GM18502 (cell line): Measurements from ENCODE around the gene SEPTIN7.
A peak's percentile ranks its signal among the peaks of the same experiment; 100 is the strongest.

Source experiments
- ATAC-seq: cut with Tn5 transposase; IDR thresholded peaks from one replicate; pipeline ENCODE4 v1.9.1; 2021; ENCODE audit warnings: mild to moderate bottlenecking; ENCODE audit not compliant: unreplicated experiment, poor library complexity

The SEPTIN7 gene

DNA sequence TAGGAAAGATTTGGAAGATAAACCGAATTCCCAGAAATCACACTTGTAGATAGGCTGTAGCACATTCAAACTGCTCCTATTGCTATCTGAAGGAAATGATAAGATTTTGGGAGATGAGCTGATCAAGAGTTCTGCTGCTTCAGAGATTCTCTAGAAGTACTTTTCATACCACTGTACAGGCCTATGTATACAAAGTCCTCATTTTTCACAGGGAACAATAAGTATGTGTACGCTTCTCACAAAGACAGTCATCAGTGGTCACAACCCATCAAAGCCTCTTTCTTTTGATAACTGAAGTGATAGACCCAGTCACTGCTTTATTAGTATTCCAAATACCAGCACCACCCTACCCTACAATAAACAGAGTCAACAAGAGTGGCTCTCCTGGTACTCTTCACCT, 15.6 kb upstream of the SEPTIN7 start:
- ATAC-seq, result no peak

DNA sequence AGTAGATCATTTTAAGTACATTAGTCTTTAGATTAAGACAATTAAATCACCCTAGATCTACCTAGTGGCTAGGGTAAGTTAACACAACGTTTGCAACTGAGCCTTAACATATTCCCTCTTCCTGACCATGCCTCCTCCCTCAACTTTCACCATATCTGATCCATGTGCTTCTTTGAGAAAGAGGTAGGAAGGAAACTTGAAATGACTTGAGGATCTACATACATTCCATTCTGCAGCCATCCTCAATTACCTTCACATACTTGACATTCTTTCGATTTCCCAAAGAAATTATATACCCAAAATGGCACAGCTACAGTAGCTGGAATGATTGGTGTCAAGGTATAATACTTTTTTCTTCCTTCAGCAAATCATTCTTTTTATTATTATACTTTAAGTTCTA, 12.9 kb upstream of the SEPTIN7 start:
- no peak for ATAC-seq

DNA sequence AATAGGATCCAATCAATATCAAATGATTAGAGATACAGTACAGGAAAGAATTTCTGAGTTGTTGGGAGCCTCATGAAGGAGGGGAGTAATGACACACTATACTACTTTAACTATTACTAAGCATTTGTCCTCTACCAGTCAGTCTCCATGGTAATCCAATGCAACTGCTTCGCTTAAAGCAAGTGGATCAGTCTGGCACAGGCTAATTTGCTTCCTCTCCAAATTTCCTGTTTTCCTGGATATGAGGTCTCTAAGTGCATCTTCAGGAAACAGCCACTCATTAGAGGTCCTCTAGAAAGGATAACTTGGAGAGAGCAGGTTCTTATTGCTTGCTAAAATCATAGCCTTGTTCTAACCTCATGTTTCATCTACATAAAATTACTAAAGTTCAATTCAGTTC, 8.4 kb upstream of the SEPTIN7 start:
- no peak for ATAC-seq

DNA sequence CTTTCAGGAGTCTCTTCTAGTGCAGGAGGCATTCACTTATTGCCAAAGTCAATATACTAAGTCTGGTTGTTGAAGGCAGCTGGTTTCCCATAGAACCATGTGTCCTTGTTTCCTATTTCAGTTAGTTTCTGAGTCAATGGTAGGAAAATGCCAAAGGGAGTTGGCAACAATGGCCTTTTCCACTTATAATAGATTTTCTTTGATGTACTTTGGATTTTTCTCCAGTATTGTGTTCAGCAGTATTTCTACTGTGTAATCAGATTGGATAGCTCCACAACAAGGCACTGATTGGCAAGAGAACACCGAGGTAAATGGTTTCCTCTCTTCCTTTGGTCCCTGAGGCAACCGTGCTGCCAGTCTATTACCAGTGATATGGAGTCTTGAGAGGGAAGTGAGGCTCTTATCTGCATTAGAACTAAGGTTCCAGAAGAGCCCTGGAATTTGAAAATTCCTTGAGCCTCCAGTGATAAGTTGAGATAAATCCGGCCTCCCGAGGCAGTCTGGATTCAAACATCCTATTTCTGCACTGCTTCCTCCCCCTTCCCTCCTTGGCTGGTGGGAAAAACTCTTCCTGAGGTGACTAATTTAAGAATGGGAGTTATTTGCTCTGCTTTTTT, 7.9 kb upstream of the SEPTIN7 start:
- no peak for ATAC-seq

DNA sequence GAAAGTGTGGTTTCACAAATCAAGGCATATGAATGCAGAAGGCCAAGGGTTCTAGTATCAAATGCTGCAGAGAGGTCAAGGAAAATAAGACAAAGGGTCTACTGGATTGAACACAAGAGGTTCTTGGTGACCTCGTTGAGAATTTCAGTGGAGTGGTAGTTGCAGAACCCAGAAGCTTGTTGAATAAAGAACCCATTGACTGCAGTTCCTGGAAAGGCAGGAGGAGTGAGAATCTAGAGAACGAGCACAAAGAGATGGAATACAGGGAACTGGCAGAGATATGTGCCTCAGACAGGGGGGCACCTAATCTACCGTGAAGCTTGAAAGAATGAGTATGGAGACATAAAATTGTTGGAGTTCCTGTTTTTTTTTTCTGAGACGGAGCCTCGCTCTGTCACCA, 3.5 kb upstream of the SEPTIN7 start:
- no peak for ATAC-seq

DNA sequence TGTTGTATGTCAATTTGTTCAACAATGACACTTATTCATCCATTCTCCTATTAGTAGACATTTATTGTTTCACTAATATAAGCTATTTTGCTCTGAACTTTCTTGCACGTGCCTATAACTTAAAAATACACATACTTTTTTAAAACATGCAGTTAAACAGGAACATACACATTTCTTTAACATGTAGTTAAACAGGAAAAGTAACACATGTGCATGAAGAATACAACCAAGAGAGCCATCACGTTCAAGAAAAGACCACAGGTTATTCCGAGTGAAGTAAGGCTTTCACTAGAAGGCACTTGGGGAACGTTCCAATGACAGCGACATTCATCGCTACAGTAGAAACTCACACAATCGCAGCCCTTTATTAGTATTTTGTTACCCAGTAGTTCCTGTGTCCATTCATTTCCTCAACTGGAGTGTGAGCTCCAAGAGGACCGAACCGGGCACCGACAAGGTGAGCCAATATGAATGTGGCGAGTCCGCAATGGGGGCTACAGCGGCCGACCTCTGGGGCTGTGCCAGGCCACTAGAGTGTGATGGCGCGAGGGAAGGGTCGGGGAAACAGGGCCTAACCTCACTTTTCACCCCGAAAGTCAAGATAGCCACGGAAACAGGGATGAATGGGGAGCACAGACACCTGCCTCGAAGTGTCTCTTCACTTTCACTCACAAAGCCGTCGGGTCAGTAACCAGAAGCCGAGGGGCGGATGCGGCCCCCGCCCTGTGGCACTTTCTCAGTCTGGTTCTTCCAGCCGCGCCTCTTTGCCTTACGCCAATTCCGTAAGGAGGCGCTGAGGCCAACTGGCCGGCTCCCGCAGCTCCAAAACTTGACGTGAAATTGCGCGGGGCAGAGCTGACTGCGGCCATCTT, 775 bp upstream of the SEPTIN7 start:
- peak; percentile 56 for ATAC-seq

DNA sequence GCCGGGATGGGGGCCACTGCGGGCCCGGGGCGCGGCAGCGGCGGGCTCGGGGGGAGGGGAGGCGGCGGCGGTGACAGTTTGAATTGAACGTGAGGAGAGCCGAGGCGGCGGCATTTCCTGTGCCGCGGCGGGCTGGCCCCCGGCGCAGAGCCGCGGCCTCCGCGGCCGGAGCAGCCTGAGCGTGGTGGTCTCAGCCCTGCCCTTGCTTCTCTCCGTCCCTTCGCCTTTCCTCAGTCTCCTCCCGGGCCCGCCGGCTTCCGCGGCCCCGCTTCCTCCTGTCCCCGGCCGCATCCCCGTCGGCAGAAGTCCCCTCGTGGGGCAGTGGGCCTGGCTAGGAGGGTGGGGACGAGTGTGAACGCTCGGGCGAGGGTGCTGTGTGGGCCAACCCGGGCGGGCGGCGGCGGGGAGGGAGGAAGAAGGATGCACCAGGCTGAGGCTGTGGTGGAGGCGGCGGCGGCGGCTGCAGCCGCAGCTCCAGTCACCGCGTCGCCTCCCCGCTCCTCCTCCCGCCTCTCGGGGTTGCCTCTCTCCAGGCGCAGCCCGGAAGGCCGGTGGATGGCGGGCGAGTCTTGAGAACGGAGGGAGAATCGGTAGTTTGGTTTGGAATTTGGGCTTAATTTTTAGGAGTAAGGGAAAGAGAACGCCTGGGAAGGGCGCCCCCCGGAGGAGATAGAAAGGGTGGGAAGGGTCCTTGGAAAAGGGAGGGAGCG, 690 bp downstream of the SEPTIN7 start:
- ATAC-seq, result peak; percentile 31

DNA sequence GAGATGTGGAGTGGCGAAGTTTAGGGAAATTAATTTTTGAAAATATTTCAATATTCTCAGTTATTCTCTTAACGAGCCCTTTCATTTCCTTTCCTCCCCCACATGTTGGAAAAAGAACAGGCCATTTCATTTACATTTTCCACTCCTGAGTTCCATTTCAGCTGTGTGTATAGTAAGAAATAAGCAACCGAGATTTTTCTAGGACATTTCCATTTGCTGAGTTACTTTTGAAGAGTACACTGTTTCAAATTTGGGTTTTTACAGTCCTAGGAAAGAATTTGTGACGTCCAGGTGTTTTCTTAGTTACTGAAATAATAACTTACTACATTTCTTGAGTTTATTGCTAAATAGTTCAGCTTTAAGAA, 1.2 kb downstream of the SEPTIN7 start:
- ATAC-seq, result no peak

DNA sequence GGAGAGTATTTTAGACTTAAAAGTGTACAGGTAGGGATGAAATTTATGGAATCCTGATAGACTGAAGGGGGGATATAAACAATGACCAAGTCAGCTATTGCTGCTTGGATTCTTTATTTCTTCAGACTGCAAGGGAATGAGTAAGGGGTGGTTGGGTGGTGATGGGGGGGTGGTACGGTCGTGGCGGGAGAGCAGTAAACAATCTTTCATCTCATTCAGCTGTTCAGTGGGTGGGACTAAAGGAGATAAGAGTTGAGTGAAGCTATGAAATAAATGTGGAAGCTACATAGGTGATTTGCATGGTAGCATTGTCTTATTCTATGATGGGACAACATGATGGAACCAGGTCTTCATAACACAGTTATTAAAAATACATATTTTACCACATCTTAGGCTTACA, 1.8 kb downstream of the SEPTIN7 start:
- ATAC-seq, result no peak

DNA sequence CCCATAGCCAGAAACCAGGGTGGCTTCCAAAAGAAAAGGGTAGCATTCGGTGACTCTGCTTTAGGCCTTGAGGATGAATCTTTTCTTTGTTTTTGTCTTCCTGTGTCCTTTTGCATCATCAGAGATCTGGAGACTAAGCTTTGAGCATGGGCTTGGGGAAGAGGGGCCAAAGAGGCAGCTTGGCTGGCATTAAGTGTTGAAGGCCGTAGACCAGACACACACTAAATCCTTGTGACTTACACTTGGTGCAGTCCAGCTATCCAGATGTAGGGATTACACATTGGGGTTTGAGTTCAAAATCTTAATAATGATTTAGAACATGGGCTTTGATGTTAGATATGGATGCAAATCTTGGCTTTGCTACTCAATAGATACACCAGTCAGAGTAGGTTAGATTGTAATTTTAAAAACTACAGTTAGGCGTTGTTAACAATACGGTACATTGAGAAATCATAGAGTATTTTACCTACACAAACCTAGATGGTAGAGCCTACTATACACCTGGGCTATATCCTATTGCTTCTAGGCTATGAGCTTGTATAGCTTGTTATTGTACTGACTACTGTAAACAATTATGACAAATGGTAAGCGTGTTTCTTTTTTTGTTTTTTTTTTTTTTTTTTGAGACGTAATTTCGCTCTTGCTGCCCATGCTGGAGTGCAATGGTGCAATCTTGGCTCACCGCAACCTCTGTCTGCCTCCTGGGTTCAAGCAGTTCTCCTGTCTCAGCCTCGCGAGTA, 3.5 kb downstream of the SEPTIN7 start:
- no peak for ATAC-seq

DNA sequence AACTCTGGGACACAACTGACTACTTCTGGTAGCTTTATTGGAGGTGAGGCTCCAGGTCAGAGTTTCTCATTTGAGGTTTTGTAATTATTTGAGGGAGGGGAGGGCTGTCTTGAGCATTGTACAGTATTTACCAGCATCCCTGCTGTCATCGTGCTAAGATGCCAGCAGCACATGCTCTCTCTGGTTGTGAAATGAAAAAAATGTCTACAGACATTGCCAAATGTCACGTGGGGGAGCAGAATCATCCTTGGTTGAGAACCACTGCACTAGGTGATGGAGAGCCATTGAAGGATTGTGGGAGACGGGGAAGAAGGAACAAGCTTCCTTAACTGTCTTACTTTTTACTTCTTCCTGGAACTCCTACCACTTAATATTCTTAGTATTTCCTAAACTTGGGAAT, 5.0 kb downstream of the SEPTIN7 start:
- ATAC-seq, result no peak

DNA sequence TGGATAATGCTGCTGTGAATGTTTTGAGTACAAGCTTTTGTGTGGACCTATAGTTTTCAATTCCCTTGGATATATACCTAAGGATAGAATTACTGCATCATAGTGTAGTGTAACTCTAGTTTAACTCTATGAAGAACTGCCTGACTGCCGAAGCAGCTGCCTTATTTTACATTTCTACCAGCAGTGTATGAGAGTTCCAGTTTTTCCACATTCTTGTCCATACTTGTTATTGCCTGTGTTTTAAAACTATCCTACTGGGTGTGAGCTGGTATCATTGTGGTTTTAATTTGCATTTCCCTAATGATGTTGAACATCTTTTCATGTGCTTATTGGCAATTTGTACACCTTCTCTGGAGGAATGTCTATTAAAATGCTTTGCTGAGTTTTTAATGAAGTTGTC, 15.7 kb downstream of the SEPTIN7 start:
- no peak for ATAC-seq

DNA sequence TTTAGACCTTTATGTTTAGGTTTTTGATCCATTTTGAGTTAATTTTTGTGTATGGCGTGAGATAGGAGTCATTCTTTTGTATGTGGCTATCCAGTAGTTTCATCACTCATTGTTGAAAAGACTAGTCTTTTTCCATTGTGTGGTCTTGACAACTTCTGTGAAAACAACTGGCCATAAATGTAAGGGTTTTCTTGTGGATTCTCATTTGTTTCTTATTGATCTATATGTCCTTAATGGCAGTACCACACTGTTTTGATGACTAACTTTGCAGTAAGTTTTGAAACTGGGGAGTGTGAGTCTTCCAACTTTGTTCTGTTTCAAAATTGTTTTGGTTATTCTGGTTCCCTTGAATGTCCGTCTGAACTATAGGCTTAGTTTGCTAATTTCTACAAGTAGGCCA, 16.3 kb downstream of the SEPTIN7 start:
- ATAC-seq, result no peak

DNA sequence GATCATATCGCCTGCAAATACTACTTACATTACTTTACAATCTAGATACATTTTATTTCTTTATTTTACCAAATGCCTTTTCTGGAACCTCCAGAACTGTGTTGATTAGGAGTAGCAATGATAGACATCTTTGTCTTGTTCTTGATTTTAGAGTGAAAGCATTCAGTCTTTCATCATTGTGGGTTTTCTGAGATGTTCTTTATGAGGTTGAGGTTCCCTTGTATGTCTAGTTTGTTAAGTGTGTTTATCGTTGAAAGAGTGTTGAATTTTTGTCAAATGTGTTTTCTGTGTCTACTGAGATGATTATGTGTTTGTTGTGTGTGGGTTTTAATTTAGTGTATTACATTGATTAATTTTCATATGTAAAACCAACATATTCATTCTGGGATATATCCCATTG, 17.1 kb downstream of the SEPTIN7 start:
- ATAC-seq, result no peak

DNA sequence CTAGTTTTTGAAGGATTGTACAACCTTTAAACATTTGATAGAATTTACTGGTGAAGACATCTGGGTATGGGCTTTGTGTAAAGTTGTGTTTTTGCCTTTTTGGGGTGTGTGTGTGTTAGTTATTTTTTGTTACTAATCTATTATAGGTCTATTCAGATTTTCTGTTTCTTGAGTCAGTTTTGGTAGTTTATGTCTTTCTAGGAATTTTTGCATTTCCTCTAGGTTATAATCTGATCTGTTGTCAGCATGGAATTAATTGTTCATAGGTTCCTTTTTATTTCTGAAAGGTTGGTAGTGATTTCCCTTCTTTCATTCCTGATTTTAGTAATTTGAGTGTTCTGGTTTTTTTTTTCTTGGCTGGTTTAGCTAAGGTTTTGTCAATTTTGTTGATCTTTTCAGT, 17.7 kb downstream of the SEPTIN7 start:
- no peak for ATAC-seq

DNA sequence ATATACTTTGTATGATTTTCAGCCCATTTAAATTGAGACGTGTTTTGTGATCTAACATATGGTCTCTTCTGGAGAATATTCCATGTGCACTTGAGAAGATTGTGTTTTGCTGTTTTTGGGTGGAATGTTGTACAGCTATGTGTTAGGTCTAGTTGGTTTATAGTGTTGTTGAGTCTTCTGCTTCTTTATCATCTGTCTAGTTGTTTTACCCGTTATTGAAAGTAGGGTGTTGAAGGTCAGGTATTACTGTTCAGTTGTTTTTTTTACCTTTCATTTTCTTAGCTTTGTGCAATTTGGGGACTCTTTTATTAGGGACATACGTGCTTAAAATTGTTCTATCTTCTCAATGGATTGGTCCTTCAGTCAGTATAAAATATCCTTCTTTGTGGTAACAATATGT, 18.5 kb downstream of the SEPTIN7 start:
- ATAC-seq, result no peak

DNA sequence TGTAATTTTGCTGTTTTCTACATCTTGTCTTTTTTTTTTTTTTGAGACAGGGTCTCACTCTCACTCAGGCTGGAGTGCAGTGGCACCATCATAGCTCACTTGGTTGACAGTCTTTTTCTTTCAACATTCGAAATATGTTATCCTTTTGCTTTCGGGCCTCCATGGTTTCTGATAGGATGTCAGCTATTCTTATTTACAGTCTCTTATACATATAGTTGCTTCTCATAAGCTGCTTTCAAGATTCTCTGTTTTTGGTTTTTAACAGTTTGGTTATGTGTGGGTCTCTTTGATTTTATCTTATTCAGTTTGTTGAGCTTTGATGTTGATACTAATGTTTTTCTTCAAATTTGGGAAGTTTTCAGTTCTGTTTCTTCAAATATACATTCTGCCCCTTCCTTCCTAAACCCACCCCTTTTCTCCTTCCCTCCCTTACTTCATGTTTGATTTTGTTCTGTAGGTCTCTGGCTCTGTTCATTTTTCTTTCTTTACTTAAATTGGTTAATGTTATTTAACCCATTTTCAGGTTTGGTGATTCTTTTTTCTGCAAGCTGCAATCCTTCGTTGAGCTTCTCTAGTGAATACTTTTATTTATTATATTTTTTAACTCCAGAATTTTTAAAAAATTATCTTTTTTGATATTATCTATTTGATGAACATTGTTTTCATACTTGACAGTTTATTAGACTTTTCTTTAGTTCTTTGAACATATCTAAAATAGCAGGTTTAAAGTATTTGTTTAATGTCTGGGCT, 19.3 kb downstream of the SEPTIN7 start:
- no peak for ATAC-seq

DNA sequence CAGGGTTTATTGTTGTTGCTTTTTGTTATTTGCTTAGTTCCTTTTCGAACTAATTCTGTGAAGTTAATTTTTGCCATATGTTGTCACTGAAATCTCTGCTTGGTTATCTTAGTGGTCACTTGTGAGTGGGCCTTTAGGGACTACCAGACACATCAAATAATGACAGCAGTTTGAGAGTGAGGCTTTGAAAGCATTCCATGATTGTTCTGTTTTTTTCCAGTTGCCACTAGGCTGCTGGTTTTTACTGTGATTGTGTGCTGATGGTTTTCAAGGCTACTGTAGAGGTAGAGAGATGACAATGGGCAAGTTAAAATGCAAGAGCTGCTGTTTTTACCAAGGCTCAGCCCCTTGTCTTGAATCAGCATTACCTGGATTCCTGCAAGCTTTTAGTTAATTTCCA, 20.0 kb downstream of the SEPTIN7 start:
- no peak for ATAC-seq

DNA sequence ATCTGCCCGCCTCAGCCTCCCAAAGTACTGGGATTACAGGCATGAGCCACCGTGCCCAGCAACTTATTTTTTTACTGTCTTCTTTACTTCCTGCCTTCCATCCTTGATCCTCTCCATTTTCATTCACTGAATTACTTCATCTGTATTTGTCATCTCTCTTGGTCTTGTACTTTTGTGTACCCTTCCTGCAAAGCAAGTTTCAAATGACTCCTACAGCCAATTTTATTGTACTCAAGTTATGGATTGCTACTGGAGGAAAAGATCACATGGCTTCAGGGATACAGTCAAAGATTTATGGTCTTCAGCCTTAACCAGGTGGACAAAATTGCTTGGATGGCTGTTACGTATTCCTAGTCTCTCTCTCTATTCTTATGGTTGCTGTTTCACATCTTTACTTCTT, 22.6 kb downstream of the SEPTIN7 start:
- no peak for ATAC-seq

DNA sequence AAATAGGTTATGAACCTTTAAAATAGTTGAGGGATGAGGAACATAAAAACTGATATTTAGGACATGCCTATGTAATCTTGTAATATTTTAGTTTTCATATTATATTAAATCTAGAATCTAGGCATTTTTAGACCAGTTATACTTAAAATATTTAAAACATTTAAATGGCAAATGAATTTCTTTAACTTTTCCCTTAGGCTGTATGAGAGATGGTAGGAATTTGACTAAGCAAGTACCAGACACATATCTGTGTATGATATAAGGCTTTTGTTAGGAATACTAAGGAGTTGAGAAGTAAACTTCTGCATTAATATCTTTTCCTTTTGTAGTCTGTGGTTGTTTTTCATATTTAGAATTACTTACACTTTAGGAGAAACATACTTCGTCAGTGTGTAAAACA, 25.1 kb downstream of the SEPTIN7 start:
- no peak for ATAC-seq
